Measurements from ENCODE around the gene KCNJ4. TPM values are rescaled to one million over a fixed set of nuclear protein-coding genes. Genes with fewer than 3 reads are reported as not detected.

KCNJ4 gene
- total RNA-seq, 1 donor from 2014 or later = 0.82 TPM

GRCh38 chr22:38448945-38449745, 5.9 kb downstream of the KCNJ4 start:
- Mint-ChIP-seq H3K4me3 (no peak overlapping the region), H3K9me3 (no peaks in the 10 kb centered on the region), H3K36me3 (no peaks in the 10 kb centered on the region), H3K4me1 (peaks cover 35% of the 10 kb centered on the region), H3K27ac (no peak overlapping the region), H3K27me3 (ENCODE audit: insufficient read depth, low read depth) (peaks cover 11% of the 10 kb centered on the region)
- H3K9ac ChIP-seq = no peak overlapping the region
- no peak overlapping the region for H3K27ac ChIP-seq
- H4K20me1 ChIP-seq (ENCODE audit: low read depth) = peaks cover 11% of the 10 kb centered on the region
- no peak overlapping the region for H3K4me3 ChIP-seq
- no peaks in the 10 kb centered on the region for H3K79me2 ChIP-seq (ENCODE audit: low read depth)
- no peak for DNase-seq (ENCODE audit: low spot score)
- peaks cover 8% of the 10 kb centered on the region for H3F3A ChIP-seq (ENCODE audit: low read depth)
- no peaks in the 10 kb centered on the region for H3K36me3 ChIP-seq
- H3K4me2 ChIP-seq = no peak overlapping the region
- no peaks in the 10 kb centered on the region for H3K9me3 ChIP-seq (ENCODE audit: low read depth)
- TF ChIP-seq EZH2phosphoT487 (IDR thresholded peaks at IDR 0.05) = no peak
- no peak for TF ChIP-seq CTCF (IDR thresholded peaks at IDR 0.05)
- no peak for TF ChIP-seq EZH2 (IDR thresholded peaks at IDR 0.05)
- H2AFZ ChIP-seq (replicated peaks) = no peak overlapping the region
- peaks cover 29% of the 10 kb centered on the region for H3K27me3 ChIP-seq
- peaks cover 21% of the 10 kb centered on the region for H3K4me1 ChIP-seq

GRCh38 chr22:38446018-38446601, 8.9 kb downstream of the KCNJ4 start:
- no peaks in the 10 kb centered on the region for H3K36me3 ChIP-seq

GRCh38 chr22:38444783-38445182, 10.2 kb downstream of the KCNJ4 start:
- H3K4me1 ChIP-seq = no peaks in the 10 kb centered on the region
- H3K9me3 ChIP-seq (ENCODE audit: low read depth) = no peaks in the 10 kb centered on the region
- DNase-seq (ENCODE audit: low spot score) = no peak
- H3K36me3 ChIP-seq = no peaks in the 10 kb centered on the region
- no peaks in the 10 kb centered on the region for H3K27me3 ChIP-seq
- Mint-ChIP-seq H3K36me3 (no peaks in the 10 kb centered on the region), H3K27ac (no peak overlapping the region), H3K4me3 (no peak overlapping the region), H3K9me3 (no peaks in the 10 kb centered on the region), H3K4me1 (peaks cover 7% of the 10 kb centered on the region), H3K27me3 (ENCODE audit: insufficient read depth, low read depth) (no peaks in the 10 kb centered on the region)
- no peak overlapping the region for H3K9ac ChIP-seq
- no peak overlapping the region for H3K27ac ChIP-seq
- no peaks in the 10 kb centered on the region for H3K79me2 ChIP-seq (ENCODE audit: low read depth)
- no peak overlapping the region for H2AFZ ChIP-seq (replicated peaks)
- no peak overlapping the region for H3K4me3 ChIP-seq
- no peaks in the 10 kb centered on the region for H3F3A ChIP-seq (ENCODE audit: low read depth)
- TF ChIP-seq EZH2phosphoT487 (IDR thresholded peaks at IDR 0.05) (no peak), EZH2 (IDR thresholded peaks at IDR 0.05) (no peak), CTCF (IDR thresholded peaks at IDR 0.05) (no peak)
- H4K20me1 ChIP-seq (ENCODE audit: low read depth) = no peaks in the 10 kb centered on the region
- H3K4me2 ChIP-seq = no peak overlapping the region

More at GRCh38 chr22:38446018-38446601, 8.9 kb downstream of the KCNJ4 start:
- no peaks in the 10 kb centered on the region for H3K27me3 Mint-ChIP-seq (ENCODE audit: insufficient read depth, low read depth)
- Histone ChIP-seq H3K4me1 (peaks cover 3% of the 10 kb centered on the region), H4K20me1 (ENCODE audit: low read depth) (no peaks in the 10 kb centered on the region), H3K9ac (no peak overlapping the region), H3F3A (ENCODE audit: low read depth) (no peaks in the 10 kb centered on the region), H3K4me2 (no peak overlapping the region), H3K9me3 (ENCODE audit: low read depth) (no peaks in the 10 kb centered on the region), H3K4me3 (no peak overlapping the region), H2AFZ (replicated peaks) (no peak overlapping the region), H3K27ac (no peak overlapping the region), H3K79me2 (ENCODE audit: low read depth) (no peaks in the 10 kb centered on the region), H3K27me3 (peaks cover 2% of the 10 kb centered on the region)
- no peaks in the 10 kb centered on the region for H3K9me3 Mint-ChIP-seq
- no peak for DNase-seq (ENCODE audit: low spot score)
- no peak overlapping the region for H3K27ac Mint-ChIP-seq
- TF ChIP-seq EZH2 (IDR thresholded peaks at IDR 0.05) (no peak), EZH2phosphoT487 (IDR thresholded peaks at IDR 0.05) (no peak), CTCF (IDR thresholded peaks at IDR 0.05) (no peak)
- H3K36me3 Mint-ChIP-seq = no peaks in the 10 kb centered on the region
- H3K4me1 Mint-ChIP-seq = peaks cover 18% of the 10 kb centered on the region
- no peak overlapping the region for H3K4me3 Mint-ChIP-seq

Data from neural progenitor cell (in vitro differentiated cells).